SK-N-DZ (cell line): ENCODE results near the gene NDUFS6.
"Not testable (repeated sequence)": the region's sequence is repeated elsewhere in the genome, so short reads cannot be mapped to it uniquely, and the experiment has no call there.

Experiments
- DNase-seq: peaks from one replicate; pipeline ENCODE4 v3.0.0-alpha.2; 2015; ENCODE audit warnings: low spot score

NDUFS6 gene

DNA sequence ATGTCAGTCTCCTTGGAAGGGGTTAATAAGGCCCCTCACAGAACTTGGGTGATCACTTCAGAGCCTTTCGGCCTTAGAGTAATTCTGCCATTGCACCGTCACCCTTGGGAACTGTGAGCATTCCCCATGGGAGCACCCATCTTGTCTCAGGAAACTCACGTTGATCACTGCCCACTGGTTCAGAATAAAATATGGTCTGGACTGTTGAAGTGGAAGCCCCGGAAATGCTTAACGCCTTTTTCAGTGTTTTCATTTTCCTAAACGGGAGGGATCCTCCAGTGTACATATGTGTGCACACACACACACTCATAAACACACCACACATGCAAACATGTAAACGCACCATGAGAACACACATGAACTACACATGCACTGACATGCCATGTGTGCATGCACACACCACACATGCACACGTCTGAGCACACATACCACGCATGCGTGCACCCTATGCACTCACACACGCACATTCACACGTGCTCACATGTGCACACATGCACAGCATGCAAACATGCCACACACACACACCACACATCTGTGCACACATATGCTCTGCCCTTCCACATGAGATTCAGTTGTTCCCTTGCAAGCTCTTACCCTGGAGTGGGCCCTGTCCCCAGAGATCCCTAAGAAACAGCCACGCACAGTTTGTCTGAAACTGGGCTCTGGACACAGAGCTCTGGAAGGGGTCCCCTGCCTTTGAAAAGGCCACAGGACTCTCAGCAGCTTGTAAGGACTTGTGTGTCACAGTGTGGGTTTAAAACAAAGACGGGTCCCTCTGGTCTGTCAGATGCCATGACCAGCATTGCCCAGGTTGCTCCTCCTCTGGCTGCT, 18.6 kb upstream of the NDUFS6 start:
- no peak for DNase-seq

DNA sequence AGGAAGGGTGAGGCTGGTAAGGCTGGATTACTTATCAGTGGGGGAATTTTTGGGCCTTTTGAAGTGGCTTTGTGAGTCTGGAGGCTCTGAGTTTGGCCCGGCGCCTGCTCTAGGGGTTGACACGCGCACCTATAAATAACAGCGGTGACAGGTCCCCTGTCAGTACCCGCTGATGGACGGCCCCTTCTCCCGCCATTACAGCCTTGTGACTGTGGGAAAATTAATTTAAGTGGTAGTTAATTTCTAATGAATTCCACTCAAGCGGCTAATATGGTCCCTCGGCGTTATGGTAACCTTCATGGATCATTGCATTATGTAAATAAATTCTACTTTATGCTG, 18.0 kb upstream of the NDUFS6 start:
- DNase-seq = no peak

DNA sequence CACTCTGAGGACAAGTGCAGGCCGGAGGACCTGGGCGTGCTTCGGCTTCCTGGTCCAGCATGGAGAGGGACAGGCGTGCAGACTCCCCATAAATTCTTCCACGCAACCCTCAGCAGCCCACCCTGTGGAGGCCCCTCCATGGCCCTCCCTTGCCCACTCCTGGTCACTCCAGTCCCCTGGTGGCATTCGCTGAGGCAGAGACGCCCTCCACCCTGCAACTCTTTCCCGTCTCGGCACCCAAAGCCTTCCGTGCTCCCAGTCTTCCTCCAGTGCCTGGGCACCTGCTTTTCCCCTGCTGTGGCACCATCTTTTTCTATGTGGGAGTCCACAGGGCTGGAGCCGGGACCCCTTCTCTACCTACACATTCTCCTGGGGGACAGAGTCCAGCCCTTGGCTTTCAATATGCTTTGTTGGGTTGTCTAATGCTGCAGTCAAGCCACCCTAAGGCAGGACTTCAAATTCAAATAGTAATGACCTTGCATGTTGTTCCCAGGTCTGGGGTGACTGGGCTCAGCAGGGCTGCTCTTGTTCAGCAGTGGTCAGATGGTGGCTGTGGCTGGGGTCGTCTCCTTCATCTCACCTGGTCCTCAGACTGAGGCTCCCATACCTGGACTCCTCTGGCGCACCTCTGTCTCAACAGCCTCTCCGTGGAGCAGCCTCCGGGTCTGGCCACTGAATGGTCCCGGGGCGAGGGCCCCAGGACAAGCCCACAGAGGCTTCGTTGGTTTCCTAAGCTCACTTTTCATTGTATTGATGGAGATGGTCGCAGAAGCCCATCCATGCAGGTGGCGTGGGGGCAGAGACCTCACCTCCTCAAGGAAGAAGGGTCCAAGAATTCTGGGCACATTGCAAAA, 16.8 kb upstream of the NDUFS6 start:
- no peak for DNase-seq

DNA sequence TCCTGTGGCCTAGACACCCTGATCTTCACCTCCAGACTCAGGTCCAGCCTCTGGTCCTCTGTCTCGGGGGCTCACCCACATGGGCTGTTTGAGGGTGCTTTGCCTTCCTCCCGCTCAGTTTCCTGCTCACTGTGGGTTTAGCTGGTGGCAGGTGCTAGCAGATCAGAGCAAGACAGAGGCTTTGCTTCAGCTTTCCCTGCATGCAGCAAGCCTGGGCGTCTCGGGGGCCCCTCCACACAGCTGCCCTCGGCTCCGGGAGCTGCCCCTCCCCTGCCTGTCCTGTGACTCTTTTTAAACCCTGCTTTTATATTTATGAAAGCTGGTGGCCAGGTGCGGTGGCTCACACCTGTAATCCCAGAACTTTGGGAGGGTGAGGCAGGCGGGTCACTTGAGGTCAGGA, 16.1 kb upstream of the NDUFS6 start:
- DNase-seq = no peak

DNA sequence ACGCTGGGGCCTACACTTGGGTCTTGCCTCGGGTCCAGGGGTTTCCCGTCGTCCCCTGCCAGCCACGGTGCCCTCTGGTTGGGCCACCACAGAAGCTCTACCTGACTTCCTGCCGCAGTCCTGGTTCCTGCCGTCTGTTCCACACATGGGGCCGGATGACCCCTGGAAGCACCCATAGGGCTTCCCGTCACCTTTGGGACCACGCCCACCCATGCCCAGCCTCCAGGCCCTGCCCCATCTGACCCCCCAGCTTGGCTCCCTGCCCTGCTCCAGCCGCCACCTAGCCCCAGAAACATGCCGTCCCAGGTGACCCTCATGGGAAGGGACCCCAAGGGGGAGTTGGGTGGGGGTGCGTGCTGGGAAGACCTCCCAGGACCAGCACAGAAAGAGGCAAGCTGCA, 15.2 kb upstream of the NDUFS6 start:
- no peak for DNase-seq

DNA sequence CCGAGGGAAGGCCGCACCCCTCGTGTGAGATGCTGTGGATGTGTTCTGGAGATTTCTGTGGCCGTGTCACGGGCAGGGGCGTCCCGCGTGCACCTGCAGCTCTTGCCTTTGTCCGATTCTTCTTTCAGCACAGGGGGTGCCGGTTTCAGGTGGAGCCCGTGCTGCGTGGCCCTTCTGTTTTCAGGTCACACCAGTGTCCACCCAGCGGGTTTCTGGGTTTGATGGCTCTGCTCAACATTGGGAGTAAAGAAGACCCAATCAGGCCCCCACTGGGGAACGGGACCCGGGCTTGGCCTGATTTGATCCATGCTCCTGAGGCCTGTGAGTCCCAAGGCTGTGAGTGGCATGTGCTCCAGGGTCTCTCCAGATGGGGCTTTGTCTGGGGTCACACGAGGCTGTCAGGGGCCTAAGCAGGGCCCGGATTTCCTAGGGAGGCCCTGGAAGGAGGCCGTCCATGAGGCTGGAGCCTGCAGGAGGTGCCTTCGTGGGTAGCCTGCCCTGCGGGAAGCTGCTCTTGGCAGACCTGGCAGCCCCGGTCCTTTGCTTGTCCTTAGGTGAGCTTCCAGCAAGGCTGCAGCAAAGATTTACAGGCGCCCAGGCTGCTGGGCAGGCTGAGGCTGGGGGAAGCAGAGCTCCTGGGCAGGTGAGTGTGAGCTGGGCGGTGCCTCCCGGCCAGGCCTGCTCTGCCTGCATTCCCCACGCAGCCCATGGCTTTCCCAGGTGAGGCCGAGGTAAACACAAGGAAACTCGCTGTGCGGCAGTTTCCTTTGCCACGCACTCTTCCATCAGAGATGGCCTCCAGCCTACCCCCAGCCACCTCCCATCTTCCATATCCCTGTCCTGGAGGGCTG, 14.4 kb upstream of the NDUFS6 start:
- no peak for DNase-seq

DNA sequence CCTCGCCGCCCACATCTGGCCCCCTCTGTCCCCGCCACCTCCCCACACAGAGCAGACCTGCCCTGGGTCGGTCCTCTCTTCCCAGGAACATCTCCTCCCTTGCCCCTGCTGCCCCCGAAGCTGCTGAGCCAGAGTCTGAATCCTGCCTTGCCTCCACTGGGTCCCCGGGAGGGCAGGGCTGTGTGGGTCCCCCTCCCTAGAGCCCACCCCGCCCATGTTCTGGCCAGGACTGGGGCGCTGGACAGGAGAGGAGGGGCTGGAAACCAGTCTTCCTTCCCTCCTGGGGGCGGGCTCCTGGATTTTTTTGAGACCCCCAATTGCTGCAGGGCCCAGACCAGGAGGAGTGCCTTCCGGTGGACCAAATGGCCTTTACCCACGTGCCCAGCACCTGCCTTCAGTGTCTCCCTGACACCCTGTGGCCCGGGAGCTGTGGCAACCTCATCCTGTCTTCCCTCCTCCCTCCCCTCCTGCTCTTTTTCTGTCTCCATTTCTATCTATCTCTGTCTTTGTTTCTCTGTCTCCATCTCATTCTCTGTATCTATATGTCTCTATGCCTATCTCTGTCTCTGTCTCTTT, 13.6 kb upstream of the NDUFS6 start:
- no peak for DNase-seq

DNA sequence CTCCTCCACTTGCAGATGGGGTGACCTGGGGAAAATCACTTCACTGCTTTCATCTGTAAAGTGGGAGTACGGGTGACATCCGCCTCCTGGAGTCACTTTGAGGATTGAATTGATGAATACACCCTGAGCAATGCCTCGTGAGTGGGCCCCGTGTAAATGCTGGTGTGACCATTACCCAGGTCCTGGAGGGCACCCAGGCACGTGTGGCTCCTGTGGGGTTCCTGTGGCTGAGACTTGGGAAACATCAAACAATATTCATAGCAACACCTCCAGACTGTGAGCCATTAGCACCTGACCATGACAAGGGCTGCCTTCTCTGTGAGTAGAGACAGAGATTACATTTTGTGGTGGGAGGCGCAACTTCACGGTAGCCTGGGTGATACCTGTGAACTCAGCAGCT, 13.0 kb upstream of the NDUFS6 start:
- no peak for DNase-seq

DNA sequence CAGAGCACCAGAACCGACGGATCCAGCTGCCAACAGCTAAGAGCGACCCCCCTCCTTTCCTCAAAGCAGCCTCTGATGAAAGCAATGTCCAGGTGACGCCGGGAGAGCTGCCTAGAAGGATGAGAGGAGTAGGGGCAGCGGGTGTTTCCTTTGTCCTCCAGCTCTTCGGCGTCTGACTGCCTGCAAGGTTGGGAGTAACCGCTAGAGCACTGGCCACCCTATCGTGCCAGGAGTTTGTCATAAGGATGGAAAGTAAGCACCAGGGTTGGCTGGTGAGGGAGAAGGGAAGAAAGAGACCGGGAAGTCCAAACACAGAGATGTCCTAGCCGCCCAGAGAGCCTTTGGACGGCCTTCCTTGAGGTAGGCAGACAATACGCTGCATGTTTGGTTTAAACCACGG, 12.4 kb upstream of the NDUFS6 start:
- peak; percentile 16 for DNase-seq

DNA sequence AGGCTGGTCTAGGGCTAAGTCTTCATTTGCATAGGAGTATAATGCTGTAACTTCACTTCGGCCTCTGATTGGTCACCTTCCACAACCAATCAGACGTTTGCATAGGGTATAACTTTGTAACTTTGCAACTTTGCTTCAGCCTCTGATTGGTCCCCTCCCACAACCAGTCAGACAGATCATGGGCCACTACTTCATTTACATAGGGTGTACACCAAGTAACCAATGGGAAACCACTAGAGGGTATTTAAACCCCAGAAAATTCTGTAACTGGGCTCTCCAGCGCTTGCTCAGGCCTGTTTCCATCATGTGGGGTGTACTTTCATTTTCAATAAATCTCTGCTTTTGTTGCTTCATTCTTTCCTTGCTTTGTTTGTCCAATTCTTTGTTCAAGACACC, 11.8 kb upstream of the NDUFS6 start:
- not testable (repeated sequence) for DNase-seq

DNA sequence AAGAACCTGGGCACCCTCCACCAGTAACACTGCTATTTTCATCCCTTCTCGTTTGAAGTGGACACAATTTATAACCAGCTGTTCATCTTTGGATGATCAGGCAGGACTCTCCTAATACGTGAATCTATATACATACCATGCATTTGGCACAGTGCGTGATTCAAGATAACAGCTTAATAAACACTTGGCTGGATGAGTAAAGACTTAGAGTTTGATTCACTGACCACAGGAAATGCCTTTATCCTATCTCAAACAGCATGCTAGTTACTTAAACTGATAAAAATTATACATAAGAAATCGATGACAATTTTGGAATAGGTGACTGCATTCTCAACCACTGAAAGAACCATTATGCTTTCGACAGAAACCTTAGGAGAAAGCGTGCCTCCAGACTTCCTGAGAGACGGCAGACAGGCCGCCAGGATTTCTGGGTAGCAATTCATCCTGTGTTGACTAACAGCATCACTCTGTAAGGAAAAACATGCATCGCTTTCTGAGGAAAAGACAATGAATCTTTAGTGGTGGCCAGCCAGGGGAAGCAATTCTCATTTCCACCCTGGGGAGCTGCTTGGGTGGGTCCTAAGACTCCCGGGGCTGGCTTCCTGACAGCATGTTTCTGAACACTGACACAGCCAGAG, 11.3 kb upstream of the NDUFS6 start:
- no peak for DNase-seq

DNA sequence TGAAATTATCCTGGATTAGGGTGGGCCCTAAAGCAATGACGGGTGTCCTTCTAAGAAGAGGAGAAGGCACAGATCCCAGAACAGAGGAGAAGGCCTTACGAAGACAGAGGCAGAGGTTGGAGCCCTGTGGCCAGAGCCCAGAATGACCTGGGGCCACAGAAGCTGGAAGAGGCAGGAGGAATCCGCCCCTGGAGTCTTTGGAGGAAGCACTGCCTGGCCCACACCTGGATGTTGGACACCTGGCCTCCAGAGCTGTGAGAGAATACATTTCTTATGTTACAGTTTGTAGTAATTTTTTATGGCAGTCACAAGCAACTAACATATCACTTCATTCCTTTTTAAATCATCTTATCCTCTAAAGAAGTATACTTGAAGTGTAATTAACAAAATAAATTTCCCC, 10.0 kb upstream of the NDUFS6 start:
- no peak for DNase-seq

DNA sequence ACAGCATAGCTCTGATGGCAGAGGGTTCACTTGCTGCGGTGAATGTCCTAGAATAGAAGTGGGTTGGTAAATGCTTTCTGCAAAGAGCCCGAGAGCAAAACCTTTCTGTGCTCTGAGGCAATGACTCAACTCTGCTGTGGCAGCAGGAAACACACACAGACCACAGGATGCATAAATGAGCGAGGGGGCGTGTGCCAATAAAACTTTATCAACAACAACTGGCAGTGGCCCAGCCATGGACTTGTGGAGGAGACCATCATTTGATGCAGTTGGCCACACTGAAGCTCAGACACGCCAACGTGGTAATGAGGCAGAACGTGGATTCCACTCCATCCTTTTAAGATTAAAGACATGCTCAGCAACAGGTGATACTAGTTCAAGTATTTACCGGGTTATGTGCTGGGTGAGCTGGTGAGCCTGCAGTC, 8.4 kb upstream of the NDUFS6 start:
- DNase-seq = no peak

DNA sequence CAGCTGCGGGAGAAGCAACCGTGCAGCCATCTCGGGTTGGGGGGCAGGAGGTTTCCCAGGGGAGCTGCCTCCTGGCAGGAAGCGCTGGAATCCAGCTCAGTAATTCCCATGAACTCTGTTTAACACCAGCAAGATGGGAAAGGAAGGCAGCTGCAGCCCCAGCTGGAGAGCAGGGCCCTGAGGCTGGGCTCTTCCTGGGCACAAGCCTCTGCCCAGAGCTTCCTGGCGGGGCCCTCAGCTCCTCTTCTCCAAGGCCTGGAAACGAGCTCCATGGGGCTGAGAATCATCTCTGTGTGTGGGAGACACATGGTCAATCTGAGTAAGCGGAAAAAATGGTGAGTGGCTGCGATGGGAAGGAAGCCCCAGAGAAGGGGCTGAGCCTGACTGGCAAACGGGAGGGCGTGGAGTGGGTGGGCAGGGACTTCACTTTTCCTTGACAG, 7.9 kb upstream of the NDUFS6 start:
- no peak for DNase-seq

DNA sequence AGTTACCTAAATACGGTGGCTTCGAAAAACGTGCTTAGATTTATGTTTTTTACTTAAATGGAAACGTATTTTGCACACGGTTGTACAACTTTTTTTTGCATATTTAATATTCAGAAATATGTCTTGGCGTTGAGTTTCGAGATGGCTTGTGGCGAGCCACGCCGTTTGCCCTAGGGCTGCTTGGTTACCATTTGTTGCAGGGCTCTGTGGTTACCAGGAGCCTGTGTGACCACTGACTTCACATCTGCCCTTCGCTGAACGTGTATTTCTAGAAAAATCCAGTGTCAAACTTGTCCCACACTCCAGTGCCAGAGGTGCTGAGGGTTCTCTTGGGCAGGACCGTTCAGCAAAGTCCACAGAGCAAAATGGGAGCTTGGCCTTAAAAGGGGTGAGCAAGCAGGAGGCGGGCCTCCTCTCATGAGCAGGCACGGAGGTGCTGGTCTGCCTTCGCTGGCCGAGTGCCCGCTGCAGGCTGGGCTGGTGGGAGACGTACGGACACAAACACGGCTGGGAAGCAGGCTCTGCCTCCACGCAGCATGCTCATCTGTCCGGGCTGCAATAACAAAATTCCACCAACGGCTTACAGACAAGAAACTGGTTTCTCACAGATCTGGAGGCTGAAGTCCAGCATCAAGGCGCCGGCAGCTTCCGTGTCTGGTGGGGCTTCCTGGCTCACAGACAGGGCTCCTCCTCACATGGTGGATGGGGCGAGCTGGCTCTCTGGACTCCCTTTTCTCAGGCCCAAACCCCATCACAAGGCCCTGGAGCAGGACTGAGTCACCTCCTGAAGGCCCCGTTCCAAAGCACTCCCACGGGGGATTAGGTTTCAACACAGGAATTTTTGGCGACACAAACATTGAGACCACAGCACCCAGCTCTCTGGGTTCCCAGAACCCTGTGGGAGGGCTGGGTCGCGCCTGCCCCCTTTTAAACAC, 7.0 kb upstream of the NDUFS6 start:
- DNase-seq = no peak

DNA sequence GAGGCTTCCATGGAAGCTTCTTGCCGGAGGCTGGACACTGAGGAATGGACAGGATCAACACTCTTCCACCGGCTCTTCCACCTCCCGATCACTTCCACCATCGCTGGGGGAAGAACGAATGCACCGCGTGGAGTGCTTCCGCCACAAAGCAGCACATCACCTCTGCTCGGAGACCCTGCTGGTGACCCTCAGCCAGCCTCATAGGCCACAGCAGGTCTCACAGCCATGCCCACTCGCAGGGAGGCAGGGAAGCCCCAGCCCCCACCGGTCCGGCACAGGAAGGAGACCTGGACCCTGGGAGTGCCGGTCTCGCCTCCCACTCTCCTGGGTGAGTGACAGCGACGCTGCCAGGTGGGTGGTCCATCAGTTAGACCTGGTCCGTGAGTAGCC, 6.3 kb upstream of the NDUFS6 start:
- no peak for DNase-seq

DNA sequence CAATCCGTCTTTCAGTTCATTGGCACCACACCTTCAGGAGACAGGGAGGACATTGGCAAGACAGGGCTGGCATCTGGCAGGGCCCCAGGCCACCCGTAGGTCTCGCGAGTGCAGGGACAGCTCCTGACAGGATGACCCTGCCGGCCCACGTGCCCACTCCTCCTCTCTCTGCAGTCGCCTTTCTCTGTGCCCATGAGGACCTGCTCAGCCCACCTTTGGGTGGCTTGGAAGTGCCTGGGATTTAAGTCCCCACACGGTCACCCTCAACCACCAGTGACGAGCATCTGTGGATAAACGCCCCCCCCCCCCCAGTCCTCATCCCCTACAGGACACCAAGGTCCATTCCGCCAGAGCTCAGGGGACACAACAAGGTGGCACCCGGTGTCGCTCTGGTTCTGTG, 5.7 kb upstream of the NDUFS6 start:
- no peak for DNase-seq

DNA sequence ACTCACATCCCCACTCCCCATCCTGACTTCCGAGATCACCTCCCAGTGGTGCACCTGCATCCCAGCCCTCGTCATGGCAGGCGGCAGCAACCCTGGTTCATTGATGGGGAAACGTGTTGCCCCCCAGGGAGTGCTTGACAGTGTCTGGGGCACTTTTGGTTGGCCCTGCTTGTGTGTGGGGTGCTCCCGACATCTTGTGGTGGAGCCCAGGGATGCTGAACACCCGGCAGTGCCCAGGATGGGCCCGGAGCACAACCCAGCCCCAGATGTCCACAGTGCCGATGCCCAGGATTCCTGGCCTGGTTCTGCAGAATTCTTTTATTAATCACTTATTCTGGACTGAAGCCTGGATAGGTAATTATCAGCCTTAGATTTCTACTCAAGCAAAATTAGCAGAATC, 5.3 kb upstream of the NDUFS6 start:
- DNase-seq = no peak

DNA sequence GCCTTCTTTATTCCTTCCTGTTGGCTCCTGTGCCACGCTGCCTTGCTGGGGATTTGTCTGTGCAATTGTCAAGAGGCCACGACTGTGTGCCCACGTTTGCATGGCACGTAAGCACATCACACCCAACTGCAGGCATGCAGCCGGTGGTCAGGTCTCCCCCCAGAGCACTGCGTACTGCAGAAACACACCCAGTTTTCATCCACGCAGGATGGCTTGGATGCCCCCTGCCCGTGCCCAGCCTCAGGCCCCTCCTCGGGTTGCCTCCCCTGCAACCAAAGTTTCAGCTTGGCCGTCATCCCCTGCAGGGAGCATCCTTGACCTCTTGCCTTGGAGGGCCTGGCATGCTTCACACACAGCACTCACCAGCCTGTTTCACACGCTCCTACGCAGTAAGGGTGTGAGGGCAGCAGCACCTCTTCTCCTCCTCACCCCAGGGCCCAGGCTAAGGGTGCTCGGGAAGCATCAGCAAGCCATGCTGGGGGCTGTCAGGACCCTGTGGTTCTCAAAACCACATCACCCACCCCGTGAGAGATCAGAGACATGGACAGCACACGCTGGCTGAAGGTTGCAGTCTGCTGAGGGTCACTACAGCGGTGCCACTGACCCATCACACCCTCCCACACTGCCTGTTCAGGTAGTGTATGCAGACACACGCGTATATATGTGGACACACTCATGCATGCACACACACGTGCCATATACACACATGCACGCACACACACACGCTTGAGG, 4.7 kb upstream of the NDUFS6 start:
- no peak for DNase-seq
